ENCODE measurements around the gene CDH22.

Gene CDH22

GRCh38 chr20:46188866-46189541 is 119.3 kb downstream of the CDH22 start:
- FAIRE-seq, result no peak

- no peak for FAIRE-seq
Observed at GRCh38 chr20:46186210-46186609, 122.1 kb downstream of the CDH22 start.

- no peak for FAIRE-seq
Observed at GRCh38 chr20:46185353-46185752, 122.9 kb downstream of the CDH22 start.

- FAIRE-seq, result no peak
Observed at GRCh38 chr20:46183768-46184167, 124.5 kb downstream of the CDH22 start.

GRCh38 chr20:46182276-46183200 is 125.8 kb downstream of the CDH22 start:
- FAIRE-seq, result no peak

GRCh38 chr20:46179862-46180261 is 128.4 kb downstream of the CDH22 start:
- no peak for FAIRE-seq

- no peak for FAIRE-seq
Observed at GRCh38 chr20:46178891-46179290, 129.4 kb downstream of the CDH22 start.

GRCh38 chr20:46177768-46178167 is 130.5 kb downstream of the CDH22 start:
- no peak for FAIRE-seq

- no peak for FAIRE-seq
Observed at GRCh38 chr20:46176739-46177378, 131.4 kb downstream of the CDH22 start.

- no peak for FAIRE-seq
Observed at GRCh38 chr20:46175127-46175494, 133.2 kb downstream of the CDH22 start.

GRCh38 chr20:46174469-46175126 is 133.7 kb downstream of the CDH22 start:
- no peak for FAIRE-seq

GRCh38 chr20:46173652-46174468 is 134.4 kb downstream of the CDH22 start:
- no peak for FAIRE-seq

- no peak for FAIRE-seq
Observed at GRCh38 chr20:46172961-46173536, 135.2 kb downstream of the CDH22 start.

- no peak for FAIRE-seq
Observed at GRCh38 chr20:46172455-46172854, 135.8 kb downstream of the CDH22 start.

GRCh38 chr20:46171909-46172308 is 136.4 kb downstream of the CDH22 start:
- no peak for FAIRE-seq

- FAIRE-seq, result no peak
Observed at GRCh38 chr20:46171476-46171875, 136.8 kb downstream of the CDH22 start.

GRCh38 chr20:46169245-46170171 is 138.8 kb downstream of the CDH22 start:
- FAIRE-seq, result no peak

- FAIRE-seq, result no peak
Observed at GRCh38 chr20:46168438-46168837, 139.9 kb downstream of the CDH22 start.

- FAIRE-seq, result no peak
Observed at GRCh38 chr20:46167080-46167479, 141.2 kb downstream of the CDH22 start.

GRCh38 chr20:46164254-46164653 is 144.0 kb downstream of the CDH22 start:
- FAIRE-seq, result no peak

- no peak for FAIRE-seq
Observed at GRCh38 chr20:46161921-46162320, 146.4 kb downstream of the CDH22 start.

Data from endometrium (tissue), 2 donors.